ENCODE measurements around the gene FCGR3A.
"Not testable (repeated sequence)": the region's sequence is repeated elsewhere in the genome, so short reads cannot be mapped to it uniquely, and the experiment has no call there.

FCGR3A gene

DNA sequence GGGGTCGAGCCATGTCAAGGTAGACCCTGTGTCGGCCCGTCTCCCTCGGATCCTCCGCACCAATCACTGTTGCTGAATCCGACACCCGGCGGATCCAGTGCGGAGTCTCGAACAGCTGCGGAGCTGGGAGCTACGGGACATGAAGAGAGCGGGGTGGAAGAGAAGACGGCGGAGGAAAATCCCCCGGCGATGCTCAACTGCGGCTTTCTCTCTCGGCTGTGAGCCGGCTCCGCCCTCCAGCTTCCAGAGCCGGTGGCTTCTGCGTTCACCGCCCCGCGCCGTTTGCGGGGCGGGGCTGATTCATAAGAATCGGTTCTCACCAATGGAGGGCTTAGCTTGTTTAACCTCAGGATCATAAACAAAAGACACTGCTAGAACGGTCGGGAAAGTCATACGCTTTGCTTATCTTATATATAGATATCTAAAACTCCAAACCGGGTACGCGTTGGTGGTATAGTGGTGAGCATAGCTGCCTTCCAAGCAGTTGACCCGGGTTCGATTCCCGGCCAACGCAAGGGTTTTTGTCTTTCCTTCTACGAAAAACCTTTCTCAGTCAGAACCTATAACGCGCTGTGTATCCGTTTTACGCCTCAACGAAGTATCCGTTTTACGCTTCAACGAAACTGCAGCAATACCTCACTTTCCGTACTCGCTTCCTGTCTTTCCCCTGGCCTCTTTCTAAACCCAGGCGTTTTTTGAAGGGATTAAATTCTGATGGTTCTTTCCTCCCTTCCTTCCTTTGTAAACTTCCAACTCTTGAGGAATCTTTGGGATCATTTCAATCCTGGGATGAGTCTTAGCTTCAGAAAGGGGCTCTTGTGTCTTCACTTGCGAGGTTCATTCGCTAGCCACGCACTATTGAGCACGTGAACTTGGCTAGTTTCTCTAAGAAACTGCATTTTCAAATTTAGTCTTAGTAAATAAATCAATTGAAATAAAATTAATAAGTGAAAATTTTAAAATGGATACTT, 18.7 kb downstream of the FCGR3A start:
- DNase-seq (ENCODE audit: low read depth in 2 of 2) = peak; percentile 85 to 91

DNA sequence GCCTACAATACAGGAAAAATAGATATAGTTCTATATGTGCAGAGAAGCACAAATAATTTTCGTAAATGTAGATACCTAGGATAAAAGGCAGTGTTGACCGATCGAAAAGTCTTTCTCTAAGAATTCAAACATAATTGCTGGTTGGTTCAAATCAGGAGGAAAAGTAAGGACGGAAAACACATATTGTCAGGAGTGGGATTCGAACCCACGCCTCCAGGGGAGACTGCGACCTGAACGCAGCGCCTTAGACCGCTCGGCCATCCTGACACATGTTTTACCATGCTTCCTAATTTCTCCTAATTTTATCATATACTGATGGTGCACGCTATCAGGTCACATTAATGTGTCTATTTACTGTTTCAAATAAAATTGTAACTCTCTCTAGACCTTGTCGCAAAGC, 19.5 kb downstream of the FCGR3A start:
- peak; percentile 34 to 60 for DNase-seq (ENCODE audit: low read depth in 2 of 2)

- DNase-seq (ENCODE audit: low read depth in 2 of 2) = not testable (repeated sequence)
Measured at GRCh38 chr1:161529463-161530104, 20.0 kb downstream of the FCGR3A start.

GRCh38 chr1:161528550-161528949, 21.1 kb downstream of the FCGR3A start:
- not testable (repeated sequence) for DNase-seq (ENCODE audit: low read depth in 2 of 2)

DNA sequence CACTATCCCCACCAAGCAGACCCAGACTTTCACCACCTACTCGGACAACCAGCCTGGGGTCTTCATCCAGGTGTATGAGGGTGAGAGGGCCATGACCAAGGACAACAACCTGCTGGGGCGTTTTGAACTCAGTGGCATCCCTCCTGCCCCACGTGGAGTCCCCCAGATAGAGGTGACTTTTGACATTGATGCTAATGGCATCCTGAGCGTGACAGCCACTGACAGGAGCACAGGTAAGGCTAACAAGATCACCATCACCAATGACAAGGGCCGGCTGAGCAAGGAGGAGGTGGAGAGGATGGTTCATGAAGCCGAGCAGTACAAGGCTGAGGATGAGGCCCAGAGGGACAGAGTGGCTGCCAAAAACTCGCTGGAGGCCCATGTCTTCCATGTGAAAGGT, 23.7 kb downstream of the FCGR3A start:
- DNase-seq (ENCODE audit: low read depth in 2 of 2) = not testable (repeated sequence)

DNA sequence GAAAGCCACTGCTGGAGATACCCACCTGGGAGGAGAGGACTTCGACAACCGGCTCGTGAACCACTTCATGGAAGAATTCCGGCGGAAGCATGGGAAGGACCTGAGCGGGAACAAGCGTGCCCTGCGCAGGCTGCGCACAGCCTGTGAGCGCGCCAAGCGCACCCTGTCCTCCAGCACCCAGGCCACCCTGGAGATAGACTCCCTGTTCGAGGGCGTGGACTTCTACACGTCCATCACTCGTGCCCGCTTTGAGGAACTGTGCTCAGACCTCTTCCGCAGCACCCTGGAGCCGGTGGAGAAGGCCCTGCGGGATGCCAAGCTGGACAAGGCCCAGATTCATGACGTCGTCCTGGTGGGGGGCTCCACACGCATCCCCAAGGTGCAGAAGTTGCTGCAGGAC, 24.3 kb downstream of the FCGR3A start:
- not testable (repeated sequence) for DNase-seq (ENCODE audit: low read depth in 2 of 2)

DNA sequence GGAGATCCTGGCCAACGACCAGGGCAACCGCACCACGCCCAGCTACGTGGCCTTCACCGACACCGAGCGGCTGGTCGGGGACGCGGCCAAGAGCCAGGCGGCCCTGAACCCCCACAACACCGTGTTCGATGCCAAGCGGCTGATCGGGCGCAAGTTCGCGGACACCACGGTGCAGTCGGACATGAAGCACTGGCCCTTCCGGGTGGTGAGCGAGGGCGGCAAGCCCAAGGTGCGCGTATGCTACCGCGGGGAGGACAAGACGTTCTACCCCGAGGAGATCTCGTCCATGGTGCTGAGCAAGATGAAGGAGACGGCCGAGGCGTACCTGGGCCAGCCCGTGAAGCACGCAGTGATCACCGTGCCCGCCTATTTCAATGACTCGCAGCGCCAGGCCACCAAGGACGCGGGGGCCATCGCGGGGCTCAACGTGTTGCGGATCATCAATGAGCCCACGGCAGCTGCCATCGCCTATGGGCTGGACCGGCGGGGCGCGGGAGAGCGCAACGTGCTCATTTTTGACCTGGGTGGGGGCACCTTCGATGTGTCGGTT, 24.8 kb downstream of the FCGR3A start:
- not testable (repeated sequence) for DNase-seq (ENCODE audit: low read depth in 2 of 2)

- DNase-seq (ENCODE audit: low read depth in 2 of 2) = peak; percentile 62 to 65
Measured at GRCh38 chr1:161523817-161524741, 25.5 kb downstream of the FCGR3A start, which contains the start of gene HSPA6. Gene HSPA6 (plus strand): TSS chr1:161524540. CDS start chr1:161524659, 119 bp downstream.

- not testable (repeated sequence) for DNase-seq (ENCODE audit: low read depth in 2 of 2)
Measured at GRCh38 chr1:161523041-161523816, 26.4 kb downstream of the FCGR3A start.

- not testable (repeated sequence) for DNase-seq (ENCODE audit: low read depth in 2 of 2)
Measured at GRCh38 chr1:161513953-161514352, 35.7 kb downstream of the FCGR3A start.

- DNase-seq (ENCODE audit: low read depth in 2 of 2) = not testable (repeated sequence)
Measured at GRCh38 chr1:161513448-161513780, 36.2 kb downstream of the FCGR3A start.

GRCh38 chr1:161512636-161513447, 36.8 kb downstream of the FCGR3A start:
- not testable (repeated sequence) for DNase-seq (ENCODE audit: low read depth in 2 of 2)

GRCh38 chr1:161511756-161512060, 37.9 kb downstream of the FCGR3A start:
- DNase-seq (ENCODE audit: low read depth in 2 of 2) = no peak

- no peak for DNase-seq (ENCODE audit: low read depth in 2 of 2)
Measured at GRCh38 chr1:161511018-161511755, 38.4 kb downstream of the FCGR3A start.

DNA sequence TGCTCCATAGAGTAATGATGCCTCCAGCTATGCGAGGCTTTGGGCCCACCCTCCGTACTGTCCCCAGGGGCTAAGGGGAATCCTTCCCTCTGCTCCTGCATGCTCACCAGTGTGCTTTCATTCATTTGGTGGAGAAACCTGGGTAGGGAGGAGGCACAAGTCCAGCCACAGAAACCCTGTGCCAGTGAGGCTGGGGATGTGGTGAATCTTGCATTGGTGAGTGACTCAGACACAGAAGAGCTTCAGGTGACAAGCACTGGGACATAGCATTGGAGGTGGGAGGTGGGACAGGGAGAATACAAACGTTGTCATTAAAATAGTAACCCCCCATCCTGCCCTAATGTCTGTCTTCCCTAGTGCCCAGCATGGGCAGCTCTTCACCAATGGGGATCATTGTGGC, 39.1 kb downstream of the FCGR3A start:
- no peak for DNase-seq (ENCODE audit: low read depth in 2 of 2)

- no peak for DNase-seq (ENCODE audit: low read depth in 2 of 2)
Measured at GRCh38 chr1:161506336-161507223, 43.0 kb downstream of the FCGR3A start.

GRCh38 chr1:161505686-161506085, 43.9 kb downstream of the FCGR3A start:
- no peak for DNase-seq (ENCODE audit: low read depth in 2 of 2)

DNA sequence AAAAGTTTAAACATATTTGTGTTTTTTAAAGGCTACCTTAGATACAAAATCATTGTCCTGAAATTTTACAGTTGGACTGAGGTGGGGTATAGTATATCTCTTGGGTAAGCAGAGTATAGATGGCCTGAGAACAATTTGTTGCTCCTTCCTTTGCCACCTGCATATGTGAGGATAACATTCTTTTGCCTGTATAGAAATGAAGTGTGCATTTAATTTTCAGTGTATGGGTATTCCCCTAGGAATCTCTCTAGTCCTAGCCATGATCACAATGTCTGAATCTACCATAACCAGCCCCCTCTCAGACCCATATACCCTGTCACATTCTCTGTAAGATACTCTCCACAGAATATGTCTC, 46.2 kb downstream of the FCGR3A start:
- no peak for DNase-seq (ENCODE audit: low read depth in 2 of 2)
